Neural progenitor cell (in vitro differentiated cells): Measurements from ENCODE around the gene ATG16L2. TPM values are rescaled to one million over a fixed set of nuclear protein-coding genes. Genes with fewer than 3 reads are reported as not detected.

Experiments used
- DNase-seq: peaks from one replicate; pipeline ENCODE4 v3.0.0-alpha.2; 2016; ENCODE audit warnings: low spot score
- H2AFZ ChIP-seq: fragments of 200-600 bp; sonication (generic); replicated peaks from 2 replicates; pipeline ENCODE4 v1.6.1; 2016; ENCODE audit warnings: antibody characterized with exemption
- H3F3A ChIP-seq: fragments of 200-600 bp; sonication (generic); 2 replicates; pipeline ENCODE4 v1.6.1; 2016; ENCODE audit warnings: antibody characterized with exemption, low read depth
- H3K27ac ChIP-seq: fragments of 200-600 bp; sonication (generic); 2 replicates; pipeline ENCODE4 v1.5.1; 2016; ENCODE audit warnings: mild to moderate bottlenecking
- H3K27me3 ChIP-seq: fragments of 200-600 bp; sonication (generic); 2 replicates; pipeline ENCODE4 v1.6.1; 2016; ENCODE audit warnings: mild to moderate bottlenecking, moderate library complexity
- H3K36me3 ChIP-seq: fragments of 200-600 bp; sonication (generic); 2 replicates; pipeline ENCODE4 v1.5.1; 2016
- H3K4me1 ChIP-seq: fragments of 200-600 bp; sonication (generic); 2 replicates; pipeline ENCODE4 v1.6.1; 2016; ENCODE audit warnings: mixed run types
- H3K4me2 ChIP-seq: fragments of 200-600 bp; sonication (generic); 2 replicates; pipeline ENCODE4 v1.6.1; 2016
- H3K4me3 ChIP-seq: fragments of 200-600 bp; sonication (generic); 2 replicates; pipeline ENCODE4 v1.5.1; 2016
- H3K79me2 ChIP-seq: fragments of 200-600 bp; sonication (generic); 2 replicates; pipeline ENCODE4 v1.6.1; 2016; ENCODE audit warnings: low read depth
- H3K9ac ChIP-seq: fragments of 200-600 bp; sonication (generic); 2 replicates; pipeline ENCODE4 v1.6.1; 2016
- H3K9me3 ChIP-seq: fragments of 200-600 bp; sonication (generic); 2 replicates; pipeline ENCODE4 v1.5.1; 2016; ENCODE audit warnings: low read depth
- H4K20me1 ChIP-seq: fragments of 200-600 bp; sonication (generic); 2 replicates; pipeline ENCODE4 v1.6.1; 2016; ENCODE audit warnings: low read depth
- H3K27ac Mint-ChIP-seq: 3 replicates; pipeline ENCODE4 v1.8.0; 2021; ENCODE audit warnings: mixed read lengths
- H3K27me3 Mint-ChIP-seq: 2 replicates; pipeline ENCODE4 v1.8.0; 2022; ENCODE audit warnings: low read depth, mild to moderate bottlenecking, inconsistent platforms, moderate library complexity, mixed read lengths; ENCODE audit not compliant: insufficient read depth
- H3K36me3 Mint-ChIP-seq: 3 replicates; pipeline ENCODE4 v1.8.0; 2021; ENCODE audit warnings: mixed read lengths
- H3K4me1 Mint-ChIP-seq: 3 replicates; pipeline ENCODE4 v1.8.0; 2021; ENCODE audit warnings: mixed read lengths
- H3K4me3 Mint-ChIP-seq: 3 replicates; pipeline ENCODE4 v1.8.0; 2021; ENCODE audit warnings: mild to moderate bottlenecking, moderate library complexity, mixed read lengths
- H3K9me3 Mint-ChIP-seq: 3 replicates; pipeline ENCODE4 v1.8.0; 2020; ENCODE audit warnings: mixed read lengths
- CTCF ChIP-seq: fragments of 200-600 bp; sonication (generic); IDR thresholded peaks from 2 replicates; pipeline ENCODE4 v1.5.1; 2017; ENCODE audit warnings: antibody characterized with exemption, mild to moderate bottlenecking
- EZH2 ChIP-seq: fragments of 200-600 bp; sonication (generic); IDR thresholded peaks from 2 replicates; pipeline ENCODE4 v1.6.1; 2017; ENCODE audit warnings: antibody characterized with exemption, mild to moderate bottlenecking, moderate library complexity
- EZH2phosphoT487 ChIP-seq: fragments of 200-600 bp; sonication (generic); IDR thresholded peaks from 2 replicates; pipeline ENCODE4 v1.6.1; 2017; ENCODE audit warnings: antibody characterized with exemption
- total RNA-seq: library from RNA; depleted of rRNA; stranded (reverse); fragments of >200 nt; gene quantifications from 2 replicates; pipeline ENCODE4 v1.2.3, GENCODE V29; 2015; ENCODE audit warnings: low replicate concordance

ATG16L2 gene
- total RNA-seq, 1 donor from 2014 or later = 20.5 TPM

GRCh38 chr11:72776844-72777754 lies 37.1 kb upstream of the ATG16L2 start:
- Mint-ChIP-seq H3K27ac (peak overlapping the region; percentile 46), H3K9me3 (no peaks in the 10 kb centered on the region), H3K4me3 (no peak overlapping the region), H3K27me3 (peaks cover 7% of the 10 kb centered on the region), H3K4me1 (peaks cover 49% of the 10 kb centered on the region), H3K36me3 (no peaks in the 10 kb centered on the region)
- peaks cover 22% of the 10 kb centered on the region for H3K27me3 ChIP-seq
- no peak for DNase-seq
- H4K20me1 ChIP-seq = peaks cover 7% of the 10 kb centered on the region
- no peaks in the 10 kb centered on the region for H3K9me3 ChIP-seq
- no peaks in the 10 kb centered on the region for H3F3A ChIP-seq
- H3K4me2 ChIP-seq = no peak overlapping the region
- no peak overlapping the region for H3K4me3 ChIP-seq
- no peak overlapping the region for H2AFZ ChIP-seq
- no peak for TF ChIP-seq EZH2
- H3K27ac ChIP-seq = no peak overlapping the region
- H3K79me2 ChIP-seq = no peaks in the 10 kb centered on the region
- peaks cover 4% of the 10 kb centered on the region for H3K4me1 ChIP-seq
- no peak overlapping the region for H3K9ac ChIP-seq
- H3K36me3 ChIP-seq = no peaks in the 10 kb centered on the region

DNA sequence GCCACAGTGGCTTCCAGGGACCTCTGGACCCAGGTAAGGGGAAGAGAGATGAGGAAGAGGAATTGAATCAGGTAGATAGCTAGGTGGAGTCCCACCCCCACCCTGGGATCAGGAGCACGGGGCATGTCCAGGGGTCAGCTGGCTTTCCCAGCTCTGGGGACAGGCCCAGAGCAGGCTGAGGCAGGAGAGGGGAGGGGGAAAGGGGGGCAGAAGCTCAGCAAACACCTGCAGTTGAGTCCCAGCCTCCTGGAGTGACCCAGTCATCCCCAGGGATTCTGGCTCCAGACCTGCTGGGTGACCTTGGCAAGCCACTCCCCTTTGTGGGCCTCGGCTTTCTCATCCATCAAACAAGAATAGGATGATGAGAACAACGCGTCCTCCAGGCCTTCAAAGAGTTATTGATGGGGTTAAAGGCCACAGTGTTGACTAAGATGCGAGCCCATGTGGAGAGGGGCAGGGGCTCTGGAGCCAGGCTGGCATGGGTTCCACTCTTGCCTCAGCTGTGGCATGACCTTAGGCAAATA lies 36.4 kb upstream of the ATG16L2 start:
- Mint-ChIP-seq H3K4me1 (peaks cover 49% of the 10 kb centered on the region), H3K36me3 (no peaks in the 10 kb centered on the region)

GRCh38 chr11:72778535-72779494 lies 35.4 kb upstream of the ATG16L2 start:
- Histone ChIP-seq H3F3A (no peaks in the 10 kb centered on the region), H3K4me1 (peaks cover 7% of the 10 kb centered on the region), H3K9ac (no peak overlapping the region), H3K36me3 (no peaks in the 10 kb centered on the region), H3K27me3 (peaks cover 25% of the 10 kb centered on the region), H3K27ac (no peak overlapping the region), H3K4me3 (no peak overlapping the region), H2AFZ (no peak overlapping the region), H3K79me2 (no peaks in the 10 kb centered on the region), H3K9me3 (no peaks in the 10 kb centered on the region), H4K20me1 (peaks cover 7% of the 10 kb centered on the region), H3K4me2 (no peak overlapping the region)
- Mint-ChIP-seq H3K4me3 (peak overlapping the region; percentile 57), H3K4me1 (peaks cover 43% of the 10 kb centered on the region), H3K27me3 (peaks cover 8% of the 10 kb centered on the region), H3K9me3 (no peaks in the 10 kb centered on the region), H3K36me3 (no peaks in the 10 kb centered on the region), H3K27ac (no peak overlapping the region)
- TF ChIP-seq EZH2phosphoT487 (no peak), EZH2 (no peak), CTCF (no peak)
- no peak for DNase-seq

More for the DNA sequence above, 36.4 kb upstream of the ATG16L2 start:
- Histone ChIP-seq H3F3A (no peaks in the 10 kb centered on the region), H3K27me3 (peaks cover 25% of the 10 kb centered on the region), H3K4me3 (no peak overlapping the region), H3K4me2 (no peak overlapping the region), H3K4me1 (peaks cover 7% of the 10 kb centered on the region), H3K79me2 (no peaks in the 10 kb centered on the region), H3K9me3 (no peaks in the 10 kb centered on the region), H3K9ac (no peak overlapping the region), H3K36me3 (no peaks in the 10 kb centered on the region), H4K20me1 (peaks cover 7% of the 10 kb centered on the region), H2AFZ (no peak overlapping the region), H3K27ac (no peak overlapping the region)
- DNase-seq = no peak
- no peak overlapping the region for H3K27ac Mint-ChIP-seq
- H3K9me3 Mint-ChIP-seq = no peaks in the 10 kb centered on the region
- TF ChIP-seq CTCF = no peak
- peaks cover 10% of the 10 kb centered on the region for H3K27me3 Mint-ChIP-seq
- H3K4me3 Mint-ChIP-seq = peak overlapping the region; percentile 21
